CD4-positive, alpha-beta T cell treated with Interleukin-1 beta for 1 hour (primary cell): ENCODE results near the gene NUDT21.

Source experiments
- DNase-seq, 2 donors: peaks; one replicate each; pipeline ENCODE4 v3.0.0-alpha.2; 2020 to 2022

The NUDT21 gene

DNA sequence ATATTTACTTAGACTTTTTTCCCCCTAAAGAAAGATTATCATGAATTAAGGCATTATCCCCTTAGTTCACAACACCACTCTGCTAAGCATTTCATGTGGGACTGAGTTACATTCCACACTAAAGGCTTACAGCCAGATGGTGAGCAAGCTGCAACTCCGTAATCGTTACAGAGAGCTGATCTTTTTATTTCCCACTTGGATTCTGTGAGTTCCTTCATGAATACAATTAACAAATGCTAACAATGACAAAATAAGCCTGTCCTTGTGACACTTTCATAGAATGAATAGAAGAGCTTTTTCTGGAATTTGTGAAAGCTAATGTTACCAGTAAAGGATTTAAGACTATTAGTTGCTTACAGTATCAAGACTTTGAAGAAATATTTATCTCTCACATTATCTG, 9.0 kb upstream of the NUDT21 start:
- no peak for DNase-seq

DNA sequence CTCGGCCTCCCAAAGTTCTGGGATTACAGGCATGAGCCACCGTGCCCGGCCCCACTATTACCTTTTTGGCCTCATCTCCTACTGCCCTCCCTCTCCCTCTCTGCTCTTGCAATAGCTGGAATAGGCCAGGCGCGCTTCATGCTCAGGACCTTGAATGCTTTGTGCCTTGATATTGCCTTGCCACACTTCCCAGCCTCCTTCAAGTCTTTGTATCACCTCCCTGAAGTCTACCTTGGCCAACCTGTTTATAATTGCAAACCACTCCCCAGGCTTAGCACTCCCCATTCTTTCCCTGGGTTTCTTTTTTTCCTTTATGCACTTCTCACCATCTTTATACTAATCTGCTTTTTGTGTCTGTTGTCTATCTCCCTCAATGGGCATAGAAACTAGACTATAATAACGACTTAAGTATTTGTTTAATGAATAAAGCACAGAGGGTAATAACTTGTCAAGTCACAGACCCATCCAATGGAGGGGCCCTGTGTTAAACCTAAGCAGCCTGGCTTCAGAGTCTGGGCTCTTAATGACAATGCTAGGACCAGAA, 6.9 kb upstream of the NUDT21 start:
- DNase-seq: no peak

DNA sequence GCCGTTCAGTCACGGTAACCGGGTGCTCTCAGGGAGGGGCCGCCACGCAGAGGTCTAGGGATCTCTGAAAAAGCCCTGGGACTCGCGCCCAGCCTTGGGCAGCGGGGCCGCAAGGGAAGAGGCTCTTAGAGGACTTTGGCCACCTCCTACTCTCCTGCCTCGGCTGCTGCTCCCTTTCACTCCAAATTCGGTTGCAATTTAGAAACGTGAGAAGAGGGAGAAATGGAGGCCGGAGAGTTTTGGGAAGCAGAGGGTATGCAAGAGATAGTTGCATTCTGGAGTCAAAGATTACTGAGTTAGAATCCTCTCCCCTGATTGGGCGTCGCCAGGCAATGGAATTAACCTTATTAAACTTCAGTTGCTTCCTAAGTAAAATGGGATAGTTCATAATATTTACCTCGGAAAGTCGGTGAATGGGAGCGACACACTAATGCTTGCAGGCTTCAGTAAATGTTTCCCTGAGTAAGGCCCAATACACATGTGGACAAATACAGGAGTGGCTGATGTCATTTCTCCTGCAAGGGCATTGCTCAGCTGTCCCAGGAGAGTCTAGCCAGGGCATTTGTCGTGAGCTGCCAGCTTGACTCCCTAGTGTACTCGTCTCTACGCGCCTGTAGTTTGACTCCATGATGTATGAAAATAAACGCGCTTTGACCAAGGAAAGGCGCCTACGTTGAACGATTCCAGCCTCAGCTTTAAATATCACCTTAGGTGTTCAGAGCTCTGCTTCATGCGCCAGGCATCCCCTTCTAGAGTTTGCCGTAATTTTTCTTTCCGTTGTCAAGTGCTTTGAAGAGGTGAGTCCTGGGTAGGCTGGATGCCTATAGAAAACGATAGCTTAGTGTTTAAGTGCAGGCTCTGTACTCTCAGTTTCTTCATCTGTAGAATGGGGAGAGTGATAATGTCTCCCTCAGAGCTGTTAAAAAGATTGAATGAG, 889 bp upstream of the NUDT21 start:
- DNase-seq: no peak

DNA sequence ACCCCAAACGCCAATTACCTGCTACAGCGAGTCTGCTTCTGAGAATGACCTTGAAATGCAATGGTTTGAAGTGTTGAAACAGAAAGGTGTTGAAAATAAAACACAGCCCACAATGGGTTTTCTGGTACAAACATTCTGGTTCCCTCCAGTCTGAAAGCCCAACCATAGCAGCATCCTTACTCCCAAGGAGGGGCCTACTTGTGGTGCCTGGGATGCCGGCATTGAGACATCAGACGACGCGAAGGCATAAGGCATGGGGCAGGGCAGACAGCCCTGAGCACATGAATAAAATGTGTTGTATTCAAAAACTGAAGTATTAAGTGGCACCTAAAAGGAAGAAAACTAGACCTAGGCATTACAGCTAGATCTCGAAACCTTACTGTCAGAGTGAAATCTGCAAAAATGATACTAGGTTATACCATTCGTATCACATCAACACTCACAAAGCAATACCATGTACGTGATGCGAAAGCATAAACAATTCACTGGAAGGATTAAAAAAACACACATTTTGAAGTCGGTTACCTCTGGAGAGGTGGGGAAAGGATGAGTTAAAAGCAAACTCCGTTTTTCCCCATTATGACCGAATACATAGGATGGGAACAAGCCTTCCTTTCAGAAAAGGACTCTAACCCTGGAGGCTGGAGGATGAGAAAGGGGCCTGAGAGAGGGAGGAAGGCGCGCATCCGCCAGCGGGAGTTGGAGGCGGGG, 702 bp downstream of the NUDT21 start:
- DNase-seq: no peak

DNA sequence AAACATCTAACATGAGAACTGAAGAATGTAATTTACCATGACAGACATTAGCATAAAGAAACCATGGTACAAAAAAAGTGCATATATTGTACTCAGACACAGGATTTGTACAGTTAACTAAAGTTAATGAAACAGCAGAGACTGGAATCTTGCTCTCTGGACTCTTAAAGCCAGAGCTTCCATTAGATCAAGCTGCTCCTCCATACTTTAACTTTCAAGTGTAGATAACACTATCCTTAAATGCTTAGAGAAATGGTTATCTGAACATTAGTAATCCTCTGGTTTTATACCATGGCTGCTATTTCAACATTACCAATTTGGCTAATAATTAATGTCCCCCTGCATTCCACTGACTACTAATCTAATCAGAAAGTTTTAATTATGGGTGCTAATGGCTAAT, 3.1 kb downstream of the NUDT21 start:
- DNase-seq: no peak

DNA sequence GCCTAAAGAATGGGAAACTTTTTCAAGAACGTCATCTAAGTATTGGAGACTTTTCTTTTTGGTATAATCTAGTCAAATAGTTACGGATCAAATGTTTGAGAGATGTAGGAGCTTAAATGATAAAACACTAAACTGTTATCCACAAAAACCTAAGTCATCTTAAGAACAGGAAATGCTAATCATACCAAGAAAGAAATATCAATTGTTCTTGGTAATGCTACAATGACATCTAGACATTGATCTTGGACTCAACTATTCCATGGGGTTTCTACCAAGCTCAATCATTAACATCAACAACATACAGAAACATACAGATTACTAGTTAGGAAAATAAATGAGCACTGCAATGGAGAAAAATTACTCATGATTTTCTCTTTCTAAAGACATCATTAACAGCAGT, 3.8 kb downstream of the NUDT21 start:
- DNase-seq: no peak

DNA sequence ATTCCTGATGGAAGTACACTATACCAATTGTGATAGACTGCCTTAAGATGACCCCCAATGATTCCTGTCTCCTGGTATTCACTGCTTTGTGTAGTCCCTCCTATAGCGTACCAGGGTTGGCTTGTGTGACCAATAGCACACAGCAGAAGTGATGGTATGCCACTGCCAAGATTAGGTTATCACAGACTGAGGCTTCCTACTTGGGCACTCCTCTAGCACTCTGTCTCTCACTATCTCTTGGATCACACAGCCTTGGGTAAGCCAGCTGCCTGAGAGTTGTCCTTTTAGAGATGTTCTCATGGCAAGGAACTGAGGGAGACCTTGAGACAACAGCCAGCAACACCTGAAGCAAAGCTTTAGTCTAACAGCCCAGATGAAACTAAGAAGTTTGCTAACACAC, 13.1 kb downstream of the NUDT21 start:
- DNase-seq: no peak

DNA sequence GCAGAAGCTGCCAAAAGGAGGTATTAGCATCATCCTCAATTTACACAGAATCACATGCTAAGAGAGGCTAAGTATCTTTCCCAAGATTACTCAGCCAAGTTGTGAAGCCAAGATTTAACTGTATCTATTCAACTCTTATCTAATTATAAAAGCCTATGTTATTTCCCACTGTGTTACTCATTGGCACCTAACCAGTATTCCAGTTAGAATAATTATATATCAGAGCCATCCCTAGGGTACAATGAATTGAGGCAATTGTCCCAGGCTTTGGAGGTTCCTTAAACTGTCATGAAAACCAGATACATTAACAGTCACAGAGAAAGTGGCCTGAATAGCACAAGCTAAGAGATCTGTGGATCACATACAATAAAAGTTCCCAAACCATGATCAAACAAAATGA, 14.9 kb downstream of the NUDT21 start:
- no peak for DNase-seq

DNA sequence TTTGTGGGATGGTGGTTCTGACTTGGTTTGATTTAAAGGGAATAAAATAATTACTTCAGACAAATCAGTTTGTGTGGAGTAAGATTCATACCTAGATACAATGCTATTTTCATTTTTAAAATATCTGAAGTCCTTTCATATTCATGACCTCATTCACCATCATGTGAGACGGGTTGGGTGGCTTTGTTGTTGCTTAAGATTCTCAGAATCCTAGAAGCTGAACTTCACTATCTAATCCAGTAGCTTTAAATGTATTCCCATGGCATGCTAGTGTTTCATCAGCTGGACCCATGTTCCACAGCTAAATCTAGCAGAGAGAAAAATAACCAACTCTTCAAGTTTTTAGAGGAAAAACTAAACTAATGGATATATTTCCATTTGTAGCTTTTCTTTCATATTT, 23.0 kb downstream of the NUDT21 start:
- DNase-seq: no peak

DNA sequence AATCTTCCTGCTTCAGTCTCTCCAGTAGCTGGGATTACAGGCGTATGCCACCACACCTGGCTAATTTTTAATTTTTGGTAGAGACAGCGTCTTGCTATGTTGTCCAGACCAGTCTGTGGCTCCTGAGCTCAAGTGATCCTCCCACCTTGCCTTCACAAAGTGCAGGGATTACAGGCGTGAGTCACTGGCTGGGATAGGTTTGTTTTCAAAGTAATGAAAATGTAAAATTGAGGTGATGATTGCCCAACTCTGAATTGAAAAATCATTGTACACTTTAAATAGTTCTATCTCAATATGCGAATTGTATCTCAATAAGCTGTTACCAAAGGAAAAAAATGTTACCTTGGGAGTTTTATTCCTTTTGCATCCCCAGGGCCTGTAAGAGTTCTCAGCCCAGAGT, 24.5 kb downstream of the NUDT21 start:
- DNase-seq: no peak

DNA sequence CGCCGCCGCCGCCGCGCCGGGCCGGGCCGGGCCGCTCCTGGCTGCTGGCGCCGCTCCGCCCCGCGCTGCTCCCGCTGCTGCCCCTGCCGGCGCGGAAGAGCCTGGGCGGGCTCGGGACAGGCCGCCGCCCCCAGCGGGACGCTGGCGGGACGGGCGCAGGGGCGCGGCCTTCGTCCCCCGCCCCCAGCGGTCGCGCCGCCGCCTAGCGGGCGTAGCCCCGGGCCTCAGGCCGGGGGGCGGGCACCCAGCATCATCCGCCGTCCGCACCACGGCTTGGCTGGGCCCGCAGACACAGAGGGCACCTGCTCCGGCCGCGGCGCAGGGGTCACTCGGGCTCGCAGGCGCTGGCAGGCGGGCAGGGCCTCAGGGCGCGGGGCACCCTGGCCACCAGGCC, 25.7 kb downstream of the NUDT21 start, which contains the start of gene AMFR:
AMFR (minus strand) TSS at position 107 of the 394 bp plus-strand sequence. CDS start 218 bp downstream, outside the sequence.
- DNase-seq: peak; percentile 78 to 80

DNA sequence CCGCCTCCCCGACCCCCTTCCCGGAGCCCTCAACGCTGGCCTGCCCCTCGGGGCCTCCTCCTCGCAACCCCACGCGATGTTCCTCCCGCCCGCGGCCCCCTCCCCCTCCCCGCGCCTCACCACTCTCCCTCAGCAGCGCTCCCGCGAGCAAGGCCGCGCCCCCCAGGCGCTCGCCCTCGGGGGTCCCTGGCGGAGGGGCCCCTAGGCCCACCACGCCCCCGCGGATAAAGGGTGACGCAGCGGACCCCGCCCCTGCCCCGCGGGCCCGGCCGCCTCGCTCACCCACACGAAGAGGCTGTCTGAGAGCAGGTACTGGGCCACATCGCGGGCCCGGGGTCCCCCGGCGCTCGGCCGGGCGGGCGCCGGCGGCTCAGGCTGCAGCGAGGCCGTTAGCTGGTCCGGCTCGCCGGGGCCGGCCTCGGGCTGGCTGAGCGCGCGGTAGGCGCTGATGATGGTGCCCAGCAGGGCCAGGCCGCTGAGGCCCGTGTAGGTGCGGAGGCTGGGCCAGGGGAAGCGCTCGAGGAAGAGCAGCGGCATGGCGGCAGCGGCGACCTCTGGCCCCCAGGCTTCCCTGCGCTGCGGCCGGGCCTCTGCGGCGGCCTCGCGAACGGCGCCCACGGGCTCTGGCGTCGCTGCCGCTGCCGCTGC, 26.2 kb downstream of the NUDT21 start:
- DNase-seq: peak; percentile 22 to 31

DNA sequence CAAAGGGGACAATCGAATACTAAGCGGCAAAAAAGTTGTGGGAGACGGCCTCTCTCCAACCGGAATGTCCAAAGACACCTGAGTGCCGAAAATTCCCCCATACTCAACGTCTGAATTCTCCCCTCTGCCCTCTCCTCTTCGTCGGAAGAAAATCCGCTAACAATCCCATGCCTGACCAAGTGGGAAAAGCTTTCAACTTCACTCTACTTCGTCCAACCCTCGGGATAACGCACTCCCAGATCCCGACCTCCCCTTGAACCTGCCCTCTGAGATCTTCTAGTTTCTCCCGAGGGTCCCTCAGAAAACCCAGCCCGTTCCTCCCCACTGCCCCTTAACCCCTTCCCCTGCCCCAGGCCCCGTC, 26.7 kb downstream of the NUDT21 start:
- no peak for DNase-seq

DNA sequence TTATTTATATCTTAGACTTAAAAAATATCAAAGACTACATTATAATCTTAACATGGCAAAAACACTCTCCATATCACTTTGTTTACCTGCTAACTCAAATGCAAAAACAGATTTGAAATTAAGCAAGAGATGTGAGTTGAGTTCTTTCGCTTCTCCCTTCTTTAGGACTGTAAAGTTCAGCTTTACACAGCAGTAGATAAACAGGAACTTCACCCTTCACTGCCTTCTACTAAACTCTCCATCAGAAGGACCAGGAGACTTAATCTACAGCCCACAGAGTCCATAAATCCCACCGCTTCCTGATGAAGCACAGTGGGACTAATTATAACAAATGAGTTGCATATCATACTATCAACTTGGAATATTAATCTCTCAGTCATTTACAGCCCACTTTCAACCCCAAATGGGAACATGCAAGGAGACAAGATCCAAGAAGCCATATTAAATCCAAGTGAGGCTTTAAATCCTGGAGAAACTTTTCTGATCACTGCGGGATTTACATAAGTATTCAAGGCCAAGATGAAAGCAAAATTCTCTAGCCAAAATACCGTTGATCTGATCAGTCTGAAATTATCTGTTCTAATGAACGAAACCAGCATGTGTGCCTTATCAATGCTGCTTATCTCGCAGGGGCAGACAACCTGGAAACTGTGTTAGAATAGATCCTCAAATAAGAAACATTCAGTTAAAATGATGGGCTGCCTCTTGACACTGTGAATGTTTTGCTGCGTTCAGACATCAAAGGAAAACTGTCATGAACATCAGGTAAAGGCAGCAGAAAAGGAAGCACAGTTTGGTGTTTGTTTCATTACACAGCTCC, 27.3 kb downstream of the NUDT21 start:
- DNase-seq: peak in 1 of 2 donors; percentile 14

DNA sequence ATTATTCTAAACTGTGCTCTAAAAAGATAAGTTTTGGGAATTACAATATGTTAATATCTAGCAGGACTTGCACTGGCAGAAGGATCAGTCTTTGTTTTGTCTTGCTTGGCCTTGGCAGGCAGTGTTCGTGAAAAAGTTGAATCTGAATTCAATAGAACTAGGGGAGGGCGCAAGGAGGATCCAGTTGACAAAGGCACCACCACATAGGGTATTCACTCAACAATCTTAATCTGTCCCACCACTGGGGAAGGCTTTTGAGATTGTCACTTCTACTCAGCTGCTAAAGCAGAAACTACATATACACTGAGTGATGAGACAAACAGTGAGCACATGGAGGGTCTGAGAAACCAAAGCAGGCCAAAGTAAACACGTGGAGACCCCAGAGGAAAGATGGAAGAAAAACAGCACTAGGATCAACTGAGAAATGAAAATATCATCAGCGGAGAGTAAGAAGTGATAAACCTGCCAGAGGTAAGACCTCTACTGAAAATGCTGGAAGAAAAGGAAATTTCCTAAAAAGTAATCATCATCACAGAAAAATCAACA, 28.2 kb downstream of the NUDT21 start:
- DNase-seq: no peak

DNA sequence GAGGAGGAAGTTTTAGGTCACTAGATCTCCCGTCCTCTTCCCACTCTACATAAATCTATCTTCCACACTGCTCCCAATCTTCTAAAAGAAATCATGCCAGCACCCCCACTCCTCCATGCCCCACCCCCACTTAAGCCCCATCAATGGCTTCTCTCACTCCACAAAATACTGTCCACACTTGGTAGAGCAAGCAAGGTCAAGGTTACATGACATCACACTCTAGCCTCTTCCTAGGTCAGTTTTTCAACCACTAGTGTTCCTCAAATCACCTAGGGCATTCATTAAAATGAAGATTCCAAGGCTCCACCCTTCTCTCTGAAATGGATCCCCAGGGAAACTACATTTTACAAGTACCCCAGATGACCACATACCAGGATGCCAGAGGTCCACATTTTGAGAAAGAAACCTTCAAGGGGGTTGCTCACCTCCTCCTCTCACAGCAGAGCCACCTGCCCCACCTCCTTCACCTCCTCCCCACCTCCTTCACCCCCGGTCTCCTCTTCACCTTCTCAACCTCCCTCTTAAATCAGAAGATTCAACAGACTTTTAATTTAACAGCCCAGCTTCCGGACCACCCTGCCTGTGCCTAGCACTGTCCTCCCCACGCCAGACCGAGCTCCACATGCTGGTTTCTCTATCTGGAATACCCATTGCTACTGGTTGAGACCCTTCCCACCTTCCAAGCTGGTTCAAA, 29.0 kb downstream of the NUDT21 start:
- DNase-seq: no peak

DNA sequence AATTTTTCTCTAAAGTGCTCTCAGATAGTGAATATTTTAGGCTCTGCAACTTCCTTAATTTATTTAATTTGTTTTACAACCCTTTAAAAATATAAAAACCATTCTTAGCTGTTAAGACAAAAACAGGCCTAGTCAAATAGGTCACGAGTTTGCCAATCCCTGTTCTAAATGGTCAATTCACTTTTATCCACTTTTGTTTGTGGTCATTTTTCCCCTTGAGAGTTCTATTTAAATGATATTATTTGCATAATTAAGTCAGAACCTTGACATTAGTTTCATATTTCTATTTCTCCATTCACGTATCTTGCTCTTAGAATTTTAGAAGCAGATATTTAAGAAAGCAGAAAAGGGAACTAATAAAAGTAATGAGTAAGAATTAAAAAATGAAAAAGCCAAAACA, 29.8 kb downstream of the NUDT21 start:
- DNase-seq: no peak

DNA sequence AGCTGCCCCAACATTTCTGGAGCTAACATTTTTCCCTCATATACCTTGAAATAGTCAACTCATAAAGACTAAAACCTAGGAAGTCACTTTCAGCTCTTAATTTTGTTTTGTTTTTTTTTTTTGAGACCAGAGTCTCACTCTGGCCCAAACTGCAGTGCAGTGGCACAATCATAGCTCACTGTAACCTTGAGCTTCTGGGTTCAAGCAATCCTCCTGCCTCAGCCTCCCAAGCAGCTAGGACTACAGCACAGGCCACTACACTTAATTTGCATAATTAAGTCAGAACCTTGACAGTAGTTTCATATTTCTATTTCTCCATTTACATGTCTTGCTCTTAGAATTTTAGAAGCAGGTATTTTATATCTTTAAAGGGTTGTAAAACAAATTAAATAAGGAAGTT, 30.5 kb downstream of the NUDT21 start:
- DNase-seq: no peak

DNA sequence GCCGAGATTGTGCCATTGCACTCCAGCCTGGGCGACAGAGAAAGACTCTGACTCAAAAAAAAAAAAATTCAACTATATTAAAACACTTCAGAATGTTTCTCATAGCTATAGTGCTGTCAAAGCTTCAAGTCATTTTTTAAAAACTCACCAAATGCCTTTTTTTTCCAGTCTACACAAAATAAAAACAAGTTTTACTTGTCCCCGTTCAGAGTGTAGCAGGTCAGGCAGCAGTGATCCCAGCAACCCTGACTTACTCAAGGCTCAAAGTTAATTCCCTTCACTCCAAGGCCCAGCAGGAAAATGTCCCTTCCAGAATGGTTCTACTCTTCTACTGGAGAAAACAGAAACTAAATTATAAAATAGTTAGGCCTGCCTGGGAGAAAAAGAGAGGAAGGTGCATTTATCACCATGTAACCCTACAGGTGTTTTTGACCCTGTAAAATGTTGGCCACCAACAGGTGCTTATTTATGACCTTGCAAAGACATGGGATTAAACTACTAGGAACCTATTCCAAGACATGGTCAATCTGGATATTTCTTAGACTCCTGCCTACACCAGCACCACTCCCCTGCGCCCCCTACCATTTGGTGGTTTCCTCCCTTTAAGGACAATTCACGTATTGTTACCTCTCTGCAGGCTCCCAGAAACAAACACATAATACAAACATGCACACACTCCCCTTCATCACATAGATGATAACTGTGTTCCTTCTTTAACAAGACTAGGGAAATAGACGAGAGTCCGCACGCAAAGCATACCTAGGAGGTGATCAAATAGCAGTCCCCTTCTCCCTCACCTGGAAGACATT, 31.2 kb downstream of the NUDT21 start:
- no peak for DNase-seq

DNA sequence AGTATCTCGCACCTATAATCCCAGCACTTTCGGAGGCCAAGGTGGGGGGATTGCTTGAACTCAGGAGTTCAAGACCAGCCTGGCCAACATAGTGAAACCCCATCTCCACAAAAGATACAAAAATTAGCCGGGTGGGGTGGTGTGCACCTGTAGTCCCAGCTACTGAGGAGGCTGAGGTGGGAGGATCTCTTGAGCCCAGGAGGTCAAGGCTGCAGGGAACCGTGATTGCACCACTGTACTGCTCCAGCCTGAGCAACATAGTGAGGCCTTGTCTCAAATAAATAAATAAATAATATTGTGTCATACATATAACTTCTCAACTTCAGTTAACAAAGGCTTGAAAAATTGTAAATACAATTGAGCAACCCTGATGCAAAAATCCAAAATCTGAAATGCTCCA, 34.0 kb downstream of the NUDT21 start:
- no peak for DNase-seq

DNA sequence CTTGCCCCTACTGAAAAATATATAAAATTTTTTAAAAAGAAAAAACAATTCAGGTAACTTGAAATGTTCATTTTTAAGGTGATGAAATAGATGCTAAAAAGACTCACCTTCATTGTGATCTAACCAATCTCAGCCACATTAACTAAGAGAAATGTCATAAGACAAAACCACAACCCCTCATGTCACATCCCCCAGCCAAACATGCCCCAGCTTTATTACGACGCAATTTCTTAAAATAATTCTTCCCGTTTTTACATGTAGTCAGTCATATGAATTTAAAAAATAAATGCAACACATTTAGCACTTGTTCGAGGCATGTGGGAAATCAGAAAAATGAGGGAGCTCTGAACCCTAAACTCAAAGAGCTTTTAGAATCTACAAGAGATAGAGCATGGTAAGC, 35.3 kb downstream of the NUDT21 start:
- no peak for DNase-seq
